Measurements from ENCODE around the gene PPP2R2B. TPM values are rescaled to one million over a fixed set of nuclear protein-coding genes. Genes with fewer than 3 reads are reported as not detected.

PPP2R2B gene
- total and polyA plus RNA-seq, 2 of the 4 experiments (the other 2 are of a cell fraction) = not detected

GRCh38 chr5:146699664-146700418 lies 178.7 kb downstream of the PPP2R2B start:
- intact Hi-C loops (cut with micrococcal nuclease) = no loop called here
- dilution Hi-C loops (cut with HindIII; ENCODE audit: low sequenced_read_pairs, unreplicated experiment) = no loop called here
- no peak overlapping the region for H4K5ac ChIP-seq (ENCODE audit: low read depth, low read length)
- no peak overlapping the region for H2AK5ac ChIP-seq (ENCODE audit: low read depth, low read length)
- CTCF ChIA-PET = interaction anchor here (0.6 kb wide), 1 partner anchor 119 kb away, joined by 3 read pairs; no protein-coding TSS in a partner anchor
- no peaks in the 10 kb centered on the region for H4K20me1 ChIP-seq (ENCODE audit: insufficient read depth, low read length)
- POLR2A ChIA-PET (ENCODE audit: unreplicated experiment) = no interaction called here
- H3K4me3 ChIP-seq (ENCODE audit: insufficient read depth, low read depth, low read length) = no peak overlapping the region
- no peak overlapping the region for H2BK20ac ChIP-seq (ENCODE audit: low read depth, low read length)
- TF ChIP-seq POLR2A (IDR thresholded peaks at IDR 0.05; ENCODE audit: low read depth, low read length) = no peak
- TF ChIP-seq CEBPB (IDR thresholded peaks at IDR 0.05; ENCODE audit: low read depth, low read length) = no peak
- TF ChIP-seq BHLHE40 (IDR thresholded peaks at IDR 0.05; ENCODE audit: low read depth, low read length) = no peak
- TF ChIP-seq, protein P1, sequence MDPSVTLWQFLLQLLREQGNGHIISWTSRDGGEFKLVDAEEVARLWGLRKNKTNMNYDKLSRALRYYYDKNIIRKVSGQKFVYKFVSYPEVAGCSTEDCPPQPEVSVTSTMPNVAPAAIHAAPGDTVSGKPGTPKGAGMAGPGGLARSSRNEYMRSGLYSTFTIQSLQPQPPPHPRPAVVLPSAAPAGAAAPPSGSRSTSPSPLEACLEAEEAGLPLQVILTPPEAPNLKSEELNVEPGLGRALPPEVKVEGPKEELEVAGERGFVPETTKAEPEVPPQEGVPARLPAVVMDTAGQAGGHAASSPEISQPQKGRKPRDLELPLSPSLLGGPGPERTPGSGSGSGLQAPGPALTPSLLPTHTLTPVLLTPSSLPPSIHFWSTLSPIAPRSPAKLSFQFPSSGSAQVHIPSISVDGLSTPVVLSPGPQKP (IDR thresholded peaks at IDR 0.05; ENCODE audit: borderline replicate concordance, low read depth, low read length) = no peak
- TF ChIP-seq CHD1 (IDR thresholded peaks at IDR 0.05; ENCODE audit: low read depth, low read length) = no peak
- TF ChIP-seq, protein P2, sequence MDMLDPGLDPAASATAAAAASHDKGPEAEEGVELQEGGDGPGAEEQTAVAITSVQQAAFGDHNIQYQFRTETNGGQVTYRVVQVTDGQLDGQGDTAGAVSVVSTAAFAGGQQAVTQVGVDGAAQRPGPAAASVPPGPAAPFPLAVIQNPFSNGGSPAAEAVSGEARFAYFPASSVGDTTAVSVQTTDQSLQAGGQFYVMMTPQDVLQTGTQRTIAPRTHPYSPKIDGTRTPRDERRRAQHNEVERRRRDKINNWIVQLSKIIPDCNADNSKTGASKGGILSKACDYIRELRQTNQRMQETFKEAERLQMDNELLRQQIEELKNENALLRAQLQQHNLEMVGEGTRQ (IDR thresholded peaks at IDR 0.05; ENCODE audit: low read depth, low read length) = no peak
- no peak for TF ChIP-seq MXI1 (IDR thresholded peaks at IDR 0.05; ENCODE audit: borderline replicate concordance, low read depth, low read length)
- TF ChIP-seq, protein P3, sequence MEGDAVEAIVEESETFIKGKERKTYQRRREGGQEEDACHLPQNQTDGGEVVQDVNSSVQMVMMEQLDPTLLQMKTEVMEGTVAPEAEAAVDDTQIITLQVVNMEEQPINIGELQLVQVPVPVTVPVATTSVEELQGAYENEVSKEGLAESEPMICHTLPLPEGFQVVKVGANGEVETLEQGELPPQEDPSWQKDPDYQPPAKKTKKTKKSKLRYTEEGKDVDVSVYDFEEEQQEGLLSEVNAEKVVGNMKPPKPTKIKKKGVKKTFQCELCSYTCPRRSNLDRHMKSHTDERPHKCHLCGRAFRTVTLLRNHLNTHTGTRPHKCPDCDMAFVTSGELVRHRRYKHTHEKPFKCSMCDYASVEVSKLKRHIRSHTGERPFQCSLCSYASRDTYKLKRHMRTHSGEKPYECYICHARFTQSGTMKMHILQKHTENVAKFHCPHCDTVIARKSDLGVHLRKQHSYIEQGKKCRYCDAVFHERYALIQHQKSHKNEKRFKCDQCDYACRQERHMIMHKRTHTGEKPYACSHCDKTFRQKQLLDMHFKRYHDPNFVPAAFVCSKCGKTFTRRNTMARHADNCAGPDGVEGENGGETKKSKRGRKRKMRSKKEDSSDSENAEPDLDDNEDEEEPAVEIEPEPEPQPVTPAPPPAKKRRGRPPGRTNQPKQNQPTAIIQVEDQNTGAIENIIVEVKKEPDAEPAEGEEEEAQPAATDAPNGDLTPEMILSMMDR (conservative IDR thresholded peaks at IDR 0.05; ENCODE audit: low read depth, low read length) = no peak
- no peak for TF ChIP-seq MAZ (IDR thresholded peaks at IDR 0.05; ENCODE audit: borderline replicate concordance, low read depth, low read length)
- TF ChIP-seq RCOR1 (IDR thresholded peaks at IDR 0.05; ENCODE audit: insufficient replicate concordance, low read length) = no peak
- TF ChIP-seq RFX5 (IDR thresholded peaks at IDR 0.05; ENCODE audit: low read depth, low read length) = no peak
- no peak for TF ChIP-seq FOS (IDR thresholded peaks at IDR 0.05; ENCODE audit: low read depth, low read length)
- H3K18ac ChIP-seq (ENCODE audit: low read depth, low read length) = no peak overlapping the region
- ATAC-seq (ENCODE audit: low read depth) (no peak), DNase-seq (no peak)
- no peaks in the 10 kb centered on the region for H3K9me3 ChIP-seq (ENCODE audit: control insufficient read depth, insufficient read depth, low read length)
- no peak overlapping the region for H2AK9ac ChIP-seq (replicated peaks; ENCODE audit: low read depth, low read length, poor library complexity)
- no peak overlapping the region for H3K27ac ChIP-seq (ENCODE audit: insufficient read depth, low read length)
- H3K36me3 ChIP-seq (ENCODE audit: control insufficient read depth, insufficient read depth, low read length) = no peaks in the 10 kb centered on the region
- no peaks in the 10 kb centered on the region for H3K27me3 ChIP-seq (ENCODE audit: control insufficient read depth, insufficient read depth, low read length)
- no peak overlapping the region for H4K8ac ChIP-seq (ENCODE audit: low read depth in 2 of 2, low read length in 2 of 2)
- no peak overlapping the region for H3K9ac ChIP-seq (ENCODE audit: low read depth, low read length)
- H4K91ac ChIP-seq (ENCODE audit: insufficient read depth, low read depth, low read length) = no peak overlapping the region
- H3K23ac ChIP-seq (ENCODE audit: low read depth, low read length) = no peak overlapping the region
- in situ Hi-C loops (cut with MboI; ENCODE audit: low sequenced_read_pairs) = no loop called here
- H3K4me2 ChIP-seq (ENCODE audit: low read depth, low read length) = no peak overlapping the region
- no peak overlapping the region for H2BK15ac ChIP-seq (ENCODE audit: low read depth, low read length)
- BruUV-seq (replicated peaks) = no TSS peak
- 60% methylated on average over 2 of the region's 6 CpGs; no CpG with 5 or more reads in 1 of the 2 experiments for WGBS, 2 experiments (ENCODE audit: extremely low coverage in 2 of 2, insufficient read length in 1 of 2)
- H3K56ac ChIP-seq (ENCODE audit: extremely low read depth, insufficient read depth, low read length) = no peak overlapping the region
- no peak overlapping the region for H3K14ac ChIP-seq (replicated peaks; ENCODE audit: low read depth, low read length)
- no peaks in the 10 kb centered on the region for H3K79me1 ChIP-seq (ENCODE audit: low read depth in 1 of 2, low read length in 2 of 2)
- H2BK120ac ChIP-seq (ENCODE audit: low read depth, low read length) = no peak overlapping the region
- H3K4me1 ChIP-seq (ENCODE audit: control insufficient read depth, insufficient read depth, low read length) = no peaks in the 10 kb centered on the region
- no peaks in the 10 kb centered on the region for H3K9me1 ChIP-seq (ENCODE audit: insufficient read depth, low read length)
- no peak overlapping the region for H2AFZ ChIP-seq (replicated peaks; ENCODE audit: low read length, poor library complexity)
- no peak overlapping the region for H2BK5ac ChIP-seq (ENCODE audit: low read depth, low read length, poor library complexity, severe bottlenecking)
- no peak overlapping the region for H3K4ac ChIP-seq (ENCODE audit: low read depth, low read length)
